ENCODE results near the gene MYO16.

Gene MYO16

GRCh38 chr13:108667205-108667604 lies 37.8 kb downstream of the MYO16 start:
- no peak for DNase-seq

DNA sequence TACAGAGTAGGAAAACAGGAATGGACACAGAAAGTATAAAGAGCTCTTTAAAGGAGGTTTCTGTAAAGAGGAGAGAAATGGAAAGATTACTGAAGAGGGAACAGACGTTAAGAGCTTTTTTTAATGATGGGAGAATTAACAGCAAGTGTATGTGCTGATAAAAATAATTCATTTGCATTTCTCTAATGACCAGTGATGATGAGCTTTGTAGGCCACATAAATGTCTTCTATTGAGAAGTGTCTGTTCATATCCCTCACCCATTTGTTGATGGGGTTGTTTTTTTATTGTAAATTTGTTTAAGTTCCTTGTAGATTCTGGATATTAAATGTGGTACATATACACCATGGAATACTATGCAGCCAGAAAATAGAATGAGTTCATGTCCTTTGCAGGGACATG lies 40.0 kb downstream of the MYO16 start:
- DNase-seq: no peak

DNA sequence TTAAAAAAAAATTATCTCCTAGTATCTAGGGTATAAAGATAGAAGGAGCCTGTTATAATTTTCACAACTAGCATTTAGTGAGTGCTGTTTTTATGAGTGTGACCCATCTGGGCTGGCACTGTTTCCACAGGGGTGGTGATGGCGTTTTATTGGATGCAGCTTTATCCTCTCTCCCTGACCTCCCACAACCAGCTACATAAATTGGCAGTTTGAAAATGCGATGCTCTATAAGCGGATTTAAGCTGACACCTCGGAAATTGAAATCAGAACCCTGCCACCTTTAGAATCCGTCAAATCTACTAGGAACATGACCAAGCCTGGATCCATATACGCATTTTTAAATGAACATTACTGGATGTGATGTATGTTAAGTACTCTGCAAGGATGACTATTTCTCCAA lies 44.9 kb downstream of the MYO16 start:
- no peak for DNase-seq

GRCh38 chr13:108674771-108675170 lies 45.4 kb downstream of the MYO16 start:
- no peak for DNase-seq

- DNase-seq: no peak
These were observed 47.2 kb downstream of the MYO16 start for GRCh38 chr13:108676620-108677019.

DNA sequence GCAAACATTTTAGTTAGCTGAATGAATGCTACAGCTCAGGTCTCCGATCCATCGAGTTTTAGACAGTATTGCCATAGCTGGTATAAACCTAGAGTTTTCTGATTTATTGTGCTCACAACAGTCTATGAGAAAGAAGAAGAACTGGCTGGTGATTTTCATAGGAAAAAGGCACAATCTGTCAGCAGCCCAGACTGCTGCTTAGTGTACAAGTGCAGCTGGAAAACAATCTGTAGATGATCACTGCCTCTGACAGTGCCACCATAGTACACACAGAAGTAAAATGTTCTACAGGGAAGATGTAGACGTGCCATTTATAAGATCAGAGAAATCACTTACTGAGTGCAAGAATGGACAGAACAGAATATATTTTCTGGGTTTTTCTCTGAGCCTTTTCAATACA lies 48.4 kb downstream of the MYO16 start:
- DNase-seq: no peak

- DNase-seq: no peak
These were observed 50.6 kb downstream of the MYO16 start for GRCh38 chr13:108680011-108680410.

DNA sequence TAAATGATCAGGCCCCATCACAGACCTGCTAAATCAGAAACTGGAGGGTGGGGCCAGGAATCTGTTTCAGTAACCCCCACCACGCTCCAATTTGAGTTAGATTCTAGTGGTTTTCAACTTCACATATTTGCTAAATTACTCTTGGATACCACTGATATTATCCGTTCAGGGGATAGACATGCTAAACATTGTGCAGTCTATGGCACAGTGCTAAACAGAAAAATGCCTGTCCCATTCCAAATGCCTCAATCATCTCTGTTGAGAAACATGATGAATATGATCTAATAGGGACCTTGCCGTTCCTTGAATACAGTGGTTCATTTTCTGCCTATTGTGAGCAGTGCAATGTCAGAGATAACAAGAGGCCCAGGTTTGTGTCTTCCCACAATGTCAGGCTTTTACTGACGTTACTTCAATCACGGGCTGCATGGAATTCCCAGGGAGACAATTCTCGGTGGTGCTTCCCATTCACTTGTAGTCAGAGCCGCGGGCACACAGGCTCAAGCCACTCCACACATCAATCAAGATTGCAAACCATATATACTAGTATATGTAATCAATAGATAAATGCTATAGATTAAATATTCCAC lies 52.7 kb downstream of the MYO16 start:
- no peak for DNase-seq

- no peak for DNase-seq
These were observed 53.3 kb downstream of the MYO16 start for GRCh38 chr13:108682714-108683113.

GRCh38 chr13:108686027-108686426 lies 56.6 kb downstream of the MYO16 start:
- no peak for DNase-seq

DNA sequence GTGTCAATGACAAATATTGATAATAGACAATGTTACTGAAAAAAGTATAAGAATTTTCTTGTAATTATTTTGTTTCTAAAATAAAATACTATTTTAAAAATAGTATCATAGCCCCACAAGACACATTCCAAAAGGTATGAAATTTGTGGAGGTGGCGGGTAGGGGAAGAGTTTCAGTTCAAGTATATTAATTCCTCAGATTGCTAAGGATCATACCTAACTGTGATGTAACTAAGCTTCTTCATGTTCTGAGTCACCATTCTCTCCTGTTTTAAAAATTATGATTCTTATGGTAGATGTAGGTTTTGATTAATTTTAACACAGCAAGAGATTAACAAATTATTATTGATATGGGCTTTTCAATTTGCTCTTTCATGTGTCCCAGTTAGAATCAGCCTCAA lies 61.3 kb downstream of the MYO16 start:
- DNase-seq: no peak

GRCh38 chr13:108700422-108701170 lies 71.2 kb downstream of the MYO16 start:
- DNase-seq: no peak

GRCh38 chr13:108702171-108702570 lies 72.8 kb downstream of the MYO16 start:
- no peak for DNase-seq

DNA sequence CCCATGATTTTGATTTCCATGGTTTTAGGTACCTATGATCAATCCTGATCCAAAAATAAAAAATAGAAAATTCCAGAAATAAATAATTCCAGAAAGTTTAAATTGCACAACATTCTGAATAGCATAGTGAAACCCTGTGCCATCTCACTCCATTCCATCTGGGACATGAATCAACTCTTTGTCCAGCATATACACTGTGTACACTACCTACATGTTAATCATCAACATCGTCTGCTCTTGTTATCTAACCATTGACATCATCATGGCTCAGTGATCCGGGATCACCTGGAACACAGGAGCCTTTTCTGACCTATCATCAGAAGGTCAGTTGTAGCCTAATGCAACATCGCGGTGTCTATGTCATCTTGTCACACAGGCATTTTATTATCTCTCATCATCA lies 75.6 kb downstream of the MYO16 start:
- DNase-seq: no peak

- DNase-seq: no peak
These were observed 78.2 kb downstream of the MYO16 start for GRCh38 chr13:108707584-108707983.

GRCh38 chr13:108708921-108709320 lies 79.5 kb downstream of the MYO16 start:
- no peak for DNase-seq

GRCh38 chr13:108711386-108711785 lies 82.0 kb downstream of the MYO16 start:
- DNase-seq: no peak

DNA sequence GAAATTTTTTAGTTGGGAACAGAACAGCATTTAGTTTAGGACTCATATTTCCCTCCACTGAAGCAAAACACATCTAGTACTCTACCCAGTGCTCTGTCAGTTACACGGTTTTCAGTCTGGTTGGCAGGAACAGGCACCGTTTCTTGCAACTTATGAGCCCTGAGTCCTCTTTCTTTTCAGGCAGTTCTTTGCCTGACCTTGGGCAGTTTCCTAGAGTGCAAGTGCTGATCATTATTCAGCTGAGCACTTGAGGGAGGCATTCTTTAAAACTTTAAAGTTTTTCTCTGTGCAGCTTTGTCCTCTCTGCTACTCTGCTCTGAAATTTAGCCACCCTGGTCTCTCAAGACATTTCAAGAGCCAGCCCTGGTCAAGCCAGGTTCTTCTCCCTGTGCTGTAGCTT lies 96.1 kb downstream of the MYO16 start:
- no peak for DNase-seq

GRCh38 chr13:108728370-108728769 lies 99.0 kb downstream of the MYO16 start:
- DNase-seq: no peak

DNA sequence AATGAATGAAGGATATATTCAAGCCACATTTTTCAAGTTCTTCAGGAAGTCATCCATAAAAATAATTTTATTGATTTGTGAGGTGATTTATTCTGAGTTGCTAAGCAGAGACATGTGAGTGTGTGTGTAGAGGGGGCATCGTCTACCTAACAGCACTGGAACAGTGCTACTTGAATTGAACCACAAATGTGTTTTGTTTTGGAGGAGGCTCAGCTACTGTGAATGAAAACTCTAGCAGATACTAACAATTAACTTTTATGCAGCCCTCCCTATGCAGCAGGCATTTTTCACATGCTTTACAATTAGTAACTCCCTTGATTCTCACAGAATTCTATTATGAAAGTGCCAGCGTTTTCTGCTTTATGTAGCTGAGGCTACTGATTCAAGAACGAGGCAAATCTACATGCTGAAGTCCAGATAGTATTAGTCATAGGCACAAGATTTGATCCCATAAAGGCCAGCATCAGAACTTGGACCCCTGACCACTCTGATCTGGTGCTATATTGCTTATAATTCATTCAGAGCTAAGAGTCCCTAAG lies 103.7 kb downstream of the MYO16 start:
- DNase-seq: no peak

DNA sequence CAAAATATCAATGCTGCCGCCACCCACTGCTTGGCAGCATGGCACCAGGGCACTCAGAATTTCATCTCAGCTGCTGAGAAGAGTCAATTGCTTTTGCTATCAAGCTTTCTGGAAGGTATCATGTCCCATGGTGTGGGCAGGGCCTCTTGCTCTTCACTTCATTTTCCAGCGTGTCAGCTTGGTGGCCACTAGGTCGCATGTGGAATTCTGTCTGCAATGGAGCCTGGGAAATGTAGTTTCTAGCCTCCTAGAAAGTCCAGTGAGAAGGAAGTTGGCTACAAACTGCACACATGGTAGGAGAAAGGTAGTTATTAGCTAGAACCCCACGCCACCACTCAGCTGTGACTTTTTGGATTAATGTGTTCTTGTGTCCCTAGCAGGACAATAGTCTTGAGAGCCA lies 105.3 kb downstream of the MYO16 start:
- no peak for DNase-seq

DNA sequence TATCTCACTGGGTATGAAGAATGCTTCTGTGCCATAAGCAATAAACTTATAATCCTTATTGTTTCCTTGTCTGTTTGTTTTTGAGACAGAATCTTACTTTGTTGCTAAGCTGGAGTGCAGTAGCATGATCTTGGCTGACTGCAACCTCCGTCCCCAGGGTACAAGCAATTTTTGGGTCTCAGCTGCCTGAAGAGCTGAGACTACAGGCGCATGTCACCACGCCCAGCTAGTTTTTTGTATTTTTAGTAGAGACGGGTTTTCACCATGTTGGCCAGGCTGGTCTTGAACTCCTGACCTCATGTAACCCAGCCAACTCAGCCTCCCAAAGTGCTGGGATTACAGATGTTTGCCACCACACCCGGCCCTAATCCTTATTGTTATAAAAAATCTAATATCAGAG lies 112.5 kb downstream of the MYO16 start:
- DNase-seq: no peak

DNA sequence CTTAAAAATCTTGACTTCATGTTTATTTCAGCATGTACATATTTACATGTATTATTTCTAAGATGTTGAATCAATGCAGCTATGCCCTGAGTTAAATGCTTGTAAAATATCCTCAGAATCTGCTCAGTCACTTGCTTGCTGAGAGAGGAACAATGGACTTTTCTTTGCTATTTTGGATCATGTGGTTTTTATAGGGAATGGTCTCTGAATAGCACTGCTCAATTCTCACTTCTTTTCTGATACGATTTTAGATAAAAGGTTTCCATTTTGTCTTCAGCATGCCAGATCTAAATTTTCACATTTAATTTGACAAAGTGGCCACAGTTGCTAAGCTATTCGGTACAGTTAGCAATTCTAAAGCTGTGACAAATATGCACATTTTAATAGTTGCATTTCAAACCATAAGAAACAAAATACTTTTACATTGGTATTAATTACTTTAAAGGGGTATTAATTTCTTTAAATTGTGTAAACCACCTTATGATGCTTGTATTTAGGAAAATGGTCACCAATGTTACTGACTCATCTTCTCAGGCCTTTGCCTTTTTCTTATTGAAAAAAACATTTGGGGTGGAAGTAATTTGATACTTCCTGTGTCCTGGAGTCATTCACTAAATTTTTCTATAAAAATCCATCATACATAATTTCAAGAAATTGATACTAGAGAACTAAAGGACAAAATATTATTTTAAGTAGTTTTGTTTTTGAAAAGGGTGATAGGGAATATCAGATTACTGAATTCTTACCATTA lies 113.5 kb downstream of the MYO16 start:
- no peak for DNase-seq

GRCh38 chr13:108743522-108743921 lies 114.1 kb downstream of the MYO16 start:
- DNase-seq: no peak

Data from NCI-H2029 treated with DMSO at 0.1 percent for 48 hours (cell line).